ENCODE data around the gene CRACR2B.

CRACR2B gene

GRCh38 chr11:827146-827896 lies 398 bp upstream of the CRACR2B start:
- no peak for FAIRE-seq

GRCh38 chr11:828506-829175 lies 922 bp downstream of the CRACR2B start:
- no peak for FAIRE-seq

GRCh38 chr11:829176-829846 lies 1.6 kb downstream of the CRACR2B start:
- no peak for FAIRE-seq

GRCh38 chr11:829847-830294 lies 2.2 kb downstream of the CRACR2B start:
- no peak for FAIRE-seq

- no peak for FAIRE-seq
These were observed 2.8 kb downstream of the CRACR2B start for GRCh38 chr11:830295-831117.

GRCh38 chr11:831118-831864 lies 3.6 kb downstream of the CRACR2B start:
- no peak for FAIRE-seq

GRCh38 chr11:831961-832528 lies 4.3 kb downstream of the CRACR2B start:
- no peak for FAIRE-seq

- FAIRE-seq: no peak
These were observed 4.9 kb downstream of the CRACR2B start, which contains the start of gene CD151 for GRCh38 chr11:832529-833113. TSS of gene CD151 (plus strand) at chr11:832952. CDS start at chr11:836070, 3,118 bp downstream.

GRCh38 chr11:833114-833791 lies 5.5 kb downstream of the CRACR2B start:
- no peak for FAIRE-seq

- FAIRE-seq: no peak
These were observed 6.2 kb downstream of the CRACR2B start for GRCh38 chr11:833849-834311.

GRCh38 chr11:834371-835316 lies 6.9 kb downstream of the CRACR2B start:
- FAIRE-seq: no peak

GRCh38 chr11:836274-836673 lies 8.6 kb downstream of the CRACR2B start:
- no peak for FAIRE-seq

- no peak for FAIRE-seq
These were observed 9.0 kb downstream of the CRACR2B start for GRCh38 chr11:836700-837099.

- FAIRE-seq: no peak
These were observed 9.7 kb downstream of the CRACR2B start for GRCh38 chr11:837189-837989.

- no peak for FAIRE-seq
These were observed 10.2 kb downstream of the CRACR2B start for GRCh38 chr11:837990-838307.

- no peak for FAIRE-seq
These were observed 10.9 kb downstream of the CRACR2B start for GRCh38 chr11:838441-839279.

GRCh38 chr11:839280-839623 lies 11.5 kb downstream of the CRACR2B start:
- FAIRE-seq: no peak
